ENCODE results near the gene TEX12. TPM values are rescaled to one million over a fixed set of nuclear protein-coding genes. Genes with fewer than 3 reads are reported as not detected.

Gene TEX12
- total RNA-seq, 2 experiments from 2014 or later: not detected

DNA sequence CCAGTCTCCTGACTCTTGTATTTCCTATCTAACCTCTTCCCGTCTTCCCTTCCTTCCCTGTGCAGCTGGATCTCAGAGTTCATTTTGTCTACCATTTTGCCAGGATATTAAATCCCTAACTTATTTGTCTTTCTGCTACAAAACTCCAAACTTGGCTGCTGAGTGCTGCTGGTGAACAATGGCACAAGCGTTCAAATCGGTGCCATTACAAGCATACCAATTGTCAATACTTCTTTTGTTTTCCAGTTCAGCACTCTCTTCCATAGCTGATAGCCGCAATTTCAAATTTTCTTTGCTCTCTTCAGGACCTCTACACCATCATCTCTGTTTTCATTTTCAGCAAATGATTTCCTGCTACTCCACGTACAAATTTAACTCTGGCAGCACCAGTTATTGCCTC is 16.7 kb upstream of the TEX12 start:
- intact Hi-C loops (cut with micrococcal nuclease): no loop called here
- POLR2A ChIA-PET: no interaction called here
- Mint-ChIP-seq H3K9me3 (no peaks in the 10 kb centered on the region), H3K4me3 (no peak overlapping the region), H3K36me3 (ENCODE audit: low read depth) (no peaks in the 10 kb centered on the region), H3K27ac (no peak overlapping the region), H3K4me1 (ENCODE audit: low read depth) (no peaks in the 10 kb centered on the region), H3K27me3 (peaks cover 2% of the 10 kb centered on the region)
- CTCF ChIA-PET: interaction anchor here (0.8 kb wide), 1 partner anchor 129 kb away, joined by 3 read pairs; no protein-coding TSS in a partner anchor
- ATAC-seq (no peak), DNase-seq (no peak)
- no peak for TF ChIP-seq CTCF (IDR thresholded peaks at IDR 0.05)

- intact Hi-C loops (cut with micrococcal nuclease): no loop called here
- CTCF ChIA-PET: interaction anchor here (1.1 to 1.3 kb wide), 3 partner anchors 13 to 44 kb away, joined by 3 read pairs; no protein-coding TSS in a partner anchor
- POLR2A ChIA-PET: no interaction called here
Observed at GRCh38 chr11:112156153-112156955, 10.8 kb upstream of the TEX12 start.

GRCh38 chr11:112156956-112157766 is 10.0 kb upstream of the TEX12 start:
- DNase-seq (peak; percentile 2), ATAC-seq (peak; percentile 64)
- POLR2A ChIA-PET: no interaction called here
- H3K27ac Mint-ChIP-seq: no peak overlapping the region
- no peak for TF ChIP-seq CTCF (IDR thresholded peaks at IDR 0.05)
- CTCF ChIA-PET: interaction anchor here (1.0 to 1.3 kb wide), 3 partner anchors 43 to 45 kb away, joined by 3 read pairs; no protein-coding TSS in a partner anchor
- peaks cover 4% of the 10 kb centered on the region for H3K27me3 Mint-ChIP-seq
- H3K4me1 Mint-ChIP-seq (ENCODE audit: low read depth): peaks cover 2% of the 10 kb centered on the region
- H3K36me3 Mint-ChIP-seq (ENCODE audit: low read depth): no peaks in the 10 kb centered on the region
- intact Hi-C loops (cut with micrococcal nuclease): no loop called here
- H3K4me3 Mint-ChIP-seq: no peak overlapping the region
- no peaks in the 10 kb centered on the region for H3K9me3 Mint-ChIP-seq

More at GRCh38 chr11:112156153-112156955, 10.8 kb upstream of the TEX12 start:
- DNase-seq (no peak), ATAC-seq (no peak)
- no peaks in the 10 kb centered on the region for H3K9me3 Mint-ChIP-seq
- H3K27ac Mint-ChIP-seq: no peak overlapping the region
- peaks cover 2% of the 10 kb centered on the region for H3K27me3 Mint-ChIP-seq
- H3K4me3 Mint-ChIP-seq: no peak overlapping the region
- no peaks in the 10 kb centered on the region for H3K36me3 Mint-ChIP-seq (ENCODE audit: low read depth)
- peaks cover 2% of the 10 kb centered on the region for H3K4me1 Mint-ChIP-seq (ENCODE audit: low read depth)
- TF ChIP-seq CTCF (IDR thresholded peaks at IDR 0.05): no peak

GRCh38 chr11:112159098-112160065 is 7.8 kb upstream of the TEX12 start:
- no peak for DNase-seq
- Mint-ChIP-seq H3K4me3 (no peak overlapping the region), H3K4me1 (ENCODE audit: low read depth) (peaks cover 2% of the 10 kb centered on the region), H3K27ac (no peak overlapping the region), H3K27me3 (peaks cover 17% of the 10 kb centered on the region), H3K9me3 (no peaks in the 10 kb centered on the region), H3K36me3 (ENCODE audit: low read depth) (no peaks in the 10 kb centered on the region)
- intact Hi-C loops (cut with micrococcal nuclease): no loop called here
- TF ChIP-seq CTCF (IDR thresholded peaks at IDR 0.05): no peak
- CTCF ChIA-PET: interaction anchor here (0.8 to 1.9 kb wide), 3 partner anchors 10 to 16 kb away, joined by 3 read pairs; partner anchors contain the start of gene BCO2
- ATAC-seq: no peak
- POLR2A ChIA-PET: interaction anchor here (0.7 kb wide), 1 partner anchor 484 kb away, joined by 3 read pairs; no protein-coding TSS in a partner anchor

Measured in activated CD8-positive, alpha-beta T cell treated with anti-CD3 and anti-CD28 coated beads for 36 hours (primary cell).